WTC11 (cell line): ENCODE data around the gene CT83. TPM values are rescaled to one million over a fixed set of nuclear protein-coding genes. Genes with fewer than 3 reads are reported as not detected.

Experiments
- NR1H2 ChIP-seq: sonication (generic); formaldehyde crosslinking; IDR thresholded peaks from 2 replicates; pipeline ENCODE4 v1.9.0; 2021; ENCODE audit warnings: mild to moderate bottlenecking, moderate library complexity, missing genetic modification reagents
- TEAD4 ChIP-seq: sonication (generic); formaldehyde crosslinking; IDR thresholded peaks from 2 replicates; pipeline ENCODE4 v1.8.0; 2022; ENCODE audit warnings: mild to moderate bottlenecking, missing genetic modification reagents
- total RNA-seq: library from RNA; stranded (reverse); gene quantifications from 3 replicates; pipeline ENCODE4 v1.2.3, GENCODE V29; 2021
- TF ChIP-seq, protein P1 (sequence below): sonication (generic); formaldehyde crosslinking; IDR thresholded peaks from 2 replicates; pipeline ENCODE4 v1.8.0; 2022; ENCODE audit warnings: mild to moderate bottlenecking, missing genetic modification reagents
- TF ChIP-seq, protein P2 (sequence below): sonication (generic); formaldehyde crosslinking; IDR thresholded peaks from 2 replicates; pipeline ENCODE4 v1.8.1; 2022; ENCODE audit warnings: missing genetic modification reagents, borderline replicate concordance
- TF ChIP-seq, protein P3 (sequence below): sonication (generic); formaldehyde crosslinking; IDR thresholded peaks from 2 replicates; pipeline ENCODE4 v1.8.0; 2022; ENCODE audit warnings: mild to moderate bottlenecking, missing genetic modification reagents

The CT83 gene
- total RNA-seq, 1 experiment from 2014 or later: not detected

DNA sequence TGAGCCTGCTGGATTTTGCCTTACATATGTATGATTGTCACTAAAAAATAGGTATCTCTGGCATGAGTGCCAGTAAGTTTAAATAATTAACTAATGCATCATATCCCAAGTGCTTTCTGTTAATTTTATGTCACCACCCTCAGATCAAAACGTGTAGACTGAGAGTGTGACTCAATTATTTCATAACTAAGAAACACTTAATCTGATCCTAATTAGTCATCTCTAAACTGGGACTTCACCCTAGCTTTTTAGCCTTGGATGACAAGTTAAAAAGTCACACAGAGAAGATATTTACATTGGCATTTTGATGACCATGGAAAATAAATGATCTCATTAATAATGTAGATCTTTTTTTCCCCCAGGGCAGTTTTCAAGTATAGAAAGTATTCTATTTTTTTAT lies 49.5 kb downstream of the CT83 start (continued):
- TF ChIP-seq NR1H2 (no peak), TEAD4 (CRISPR knock-in tag) (no peak)
- TF ChIP-seq, protein P1, sequence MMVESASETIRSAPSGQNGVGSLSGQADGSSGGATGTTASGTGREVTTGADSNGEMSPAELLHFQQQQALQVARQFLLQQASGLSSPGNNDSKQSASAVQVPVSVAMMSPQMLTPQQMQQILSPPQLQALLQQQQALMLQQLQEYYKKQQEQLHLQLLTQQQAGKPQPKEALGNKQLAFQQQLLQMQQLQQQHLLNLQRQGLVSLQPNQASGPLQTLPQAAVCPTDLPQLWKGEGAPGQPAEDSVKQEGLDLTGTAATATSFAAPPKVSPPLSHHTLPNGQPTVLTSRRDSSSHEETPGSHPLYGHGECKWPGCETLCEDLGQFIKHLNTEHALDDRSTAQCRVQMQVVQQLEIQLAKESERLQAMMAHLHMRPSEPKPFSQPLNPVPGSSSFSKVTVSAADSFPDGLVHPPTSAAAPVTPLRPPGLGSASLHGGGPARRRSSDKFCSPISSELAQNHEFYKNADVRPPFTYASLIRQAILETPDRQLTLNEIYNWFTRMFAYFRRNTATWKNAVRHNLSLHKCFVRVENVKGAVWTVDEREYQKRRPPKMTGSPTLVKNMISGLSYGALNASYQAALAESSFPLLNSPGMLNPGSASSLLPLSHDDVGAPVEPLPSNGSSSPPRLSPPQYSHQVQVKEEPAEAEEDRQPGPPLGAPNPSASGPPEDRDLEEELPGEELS: no peak
- TF ChIP-seq, protein P2, sequence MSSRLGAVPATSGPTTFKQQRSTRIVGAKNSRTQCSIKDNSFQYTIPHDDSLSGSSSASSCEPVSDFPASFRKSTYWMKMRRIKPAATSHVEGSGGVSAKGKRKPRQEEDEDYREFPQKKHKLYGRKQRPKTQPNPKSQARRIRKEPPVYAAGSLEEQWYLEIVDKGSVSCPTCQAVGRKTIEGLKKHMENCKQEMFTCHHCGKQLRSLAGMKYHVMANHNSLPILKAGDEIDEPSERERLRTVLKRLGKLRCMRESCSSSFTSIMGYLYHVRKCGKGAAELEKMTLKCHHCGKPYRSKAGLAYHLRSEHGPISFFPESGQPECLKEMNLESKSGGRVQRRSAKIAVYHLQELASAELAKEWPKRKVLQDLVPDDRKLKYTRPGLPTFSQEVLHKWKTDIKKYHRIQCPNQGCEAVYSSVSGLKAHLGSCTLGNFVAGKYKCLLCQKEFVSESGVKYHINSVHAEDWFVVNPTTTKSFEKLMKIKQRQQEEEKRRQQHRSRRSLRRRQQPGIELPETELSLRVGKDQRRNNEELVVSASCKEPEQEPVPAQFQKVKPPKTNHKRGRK (CRISPR knock-in tag): no peak
- TF ChIP-seq, protein P3, sequence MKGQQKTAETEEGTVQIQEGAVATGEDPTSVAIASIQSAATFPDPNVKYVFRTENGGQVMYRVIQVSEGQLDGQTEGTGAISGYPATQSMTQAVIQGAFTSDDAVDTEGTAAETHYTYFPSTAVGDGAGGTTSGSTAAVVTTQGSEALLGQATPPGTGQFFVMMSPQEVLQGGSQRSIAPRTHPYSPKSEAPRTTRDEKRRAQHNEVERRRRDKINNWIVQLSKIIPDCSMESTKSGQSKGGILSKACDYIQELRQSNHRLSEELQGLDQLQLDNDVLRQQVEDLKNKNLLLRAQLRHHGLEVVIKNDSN (CRISPR knock-in tag): no peak

Other genes with a start within 250 kb of the CT83 start
- 0.07 TPM in 3 replicates for gene SLC6A14, start 26.4 kb downstream of the CT83 start, total RNA-seq